ENCODE data around the gene CFAP251. TPM values are rescaled to one million over a fixed set of nuclear protein-coding genes. Genes with fewer than 3 reads are reported as not detected.

CFAP251 gene
- polyA plus RNA-seq, 1 donor from 2014 or later: 4.0 TPM

DNA sequence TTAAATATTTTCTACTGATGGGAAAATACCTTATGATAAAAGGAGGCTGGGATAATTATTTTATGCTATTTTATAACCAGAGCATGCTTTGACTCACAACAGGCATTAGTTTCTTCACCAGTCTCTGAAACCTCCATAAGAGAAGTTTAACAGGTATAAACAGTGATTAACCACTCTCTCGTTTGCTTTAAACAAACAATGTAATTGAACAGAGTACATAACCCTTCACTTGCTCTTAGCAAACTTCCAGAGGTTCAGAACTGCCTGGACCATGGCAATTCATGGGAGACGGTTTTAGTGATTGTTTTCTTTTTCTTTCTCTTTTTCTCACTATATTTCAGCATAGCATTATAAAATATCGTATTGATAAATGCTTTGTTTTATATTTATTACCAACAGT is 35.3 kb downstream of the CFAP251 start:
- Histone ChIP-seq H3K79me2 (replicated peaks; ENCODE audit: insufficient read depth, low read length) (no peaks in the 10 kb centered on the region), H4K20me1 (ENCODE audit: insufficient read depth) (no peaks in the 10 kb centered on the region), H3K4me2 (ENCODE audit: low read length) (no peak overlapping the region), H3K9ac (ENCODE audit: low read length) (no peak overlapping the region), H3K27me3 (ENCODE audit: insufficient read depth, low read depth, low read length) (no peaks in the 10 kb centered on the region), H3K9me3 (ENCODE audit: low read length) (no peaks in the 10 kb centered on the region), H3F3A (ENCODE audit: insufficient read depth, low read length, poor library complexity, severe bottlenecking) (no peaks in the 10 kb centered on the region), H3K27ac (ENCODE audit: low read length) (no peak overlapping the region), H3K4me3 (ENCODE audit: low read length) (no peak overlapping the region), H3K9me2 (ENCODE audit: insufficient read depth, low read length) (no peaks in the 10 kb centered on the region), H2AFZ (ENCODE audit: low read depth, low read length) (no peak overlapping the region), H3K36me3 (ENCODE audit: insufficient read depth, low read length) (no peaks in the 10 kb centered on the region)
- no peak for TF ChIP-seq SMC3 (conservative IDR thresholded peaks at IDR 0.05; ENCODE audit: poor library complexity)
- TF ChIP-seq RAD21 (conservative IDR thresholded peaks at IDR 0.05): no peak
- TF ChIP-seq, protein P1, sequence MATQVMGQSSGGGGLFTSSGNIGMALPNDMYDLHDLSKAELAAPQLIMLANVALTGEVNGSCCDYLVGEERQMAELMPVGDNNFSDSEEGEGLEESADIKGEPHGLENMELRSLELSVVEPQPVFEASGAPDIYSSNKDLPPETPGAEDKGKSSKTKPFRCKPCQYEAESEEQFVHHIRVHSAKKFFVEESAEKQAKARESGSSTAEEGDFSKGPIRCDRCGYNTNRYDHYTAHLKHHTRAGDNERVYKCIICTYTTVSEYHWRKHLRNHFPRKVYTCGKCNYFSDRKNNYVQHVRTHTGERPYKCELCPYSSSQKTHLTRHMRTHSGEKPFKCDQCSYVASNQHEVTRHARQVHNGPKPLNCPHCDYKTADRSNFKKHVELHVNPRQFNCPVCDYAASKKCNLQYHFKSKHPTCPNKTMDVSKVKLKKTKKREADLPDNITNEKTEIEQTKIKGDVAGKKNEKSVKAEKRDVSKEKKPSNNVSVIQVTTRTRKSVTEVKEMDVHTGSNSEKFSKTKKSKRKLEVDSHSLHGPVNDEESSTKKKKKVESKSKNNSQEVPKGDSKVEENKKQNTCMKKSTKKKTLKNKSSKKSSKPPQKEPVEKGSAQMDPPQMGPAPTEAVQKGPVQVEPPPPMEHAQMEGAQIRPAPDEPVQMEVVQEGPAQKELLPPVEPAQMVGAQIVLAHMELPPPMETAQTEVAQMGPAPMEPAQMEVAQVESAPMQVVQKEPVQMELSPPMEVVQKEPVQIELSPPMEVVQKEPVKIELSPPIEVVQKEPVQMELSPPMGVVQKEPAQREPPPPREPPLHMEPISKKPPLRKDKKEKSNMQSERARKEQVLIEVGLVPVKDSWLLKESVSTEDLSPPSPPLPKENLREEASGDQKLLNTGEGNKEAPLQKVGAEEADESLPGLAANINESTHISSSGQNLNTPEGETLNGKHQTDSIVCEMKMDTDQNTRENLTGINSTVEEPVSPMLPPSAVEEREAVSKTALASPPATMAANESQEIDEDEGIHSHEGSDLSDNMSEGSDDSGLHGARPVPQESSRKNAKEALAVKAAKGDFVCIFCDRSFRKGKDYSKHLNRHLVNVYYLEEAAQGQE (IDR thresholded peaks at IDR 0.05; ENCODE audit: borderline replicate concordance): no peak
- no peak for TF ChIP-seq TAF1 (IDR thresholded peaks at IDR 0.05; ENCODE audit: low read depth)
- TF ChIP-seq MXI1 (conservative IDR thresholded peaks at IDR 0.05; ENCODE audit: poor library complexity, severe bottlenecking): no peak
- TF ChIP-seq, protein P2, sequence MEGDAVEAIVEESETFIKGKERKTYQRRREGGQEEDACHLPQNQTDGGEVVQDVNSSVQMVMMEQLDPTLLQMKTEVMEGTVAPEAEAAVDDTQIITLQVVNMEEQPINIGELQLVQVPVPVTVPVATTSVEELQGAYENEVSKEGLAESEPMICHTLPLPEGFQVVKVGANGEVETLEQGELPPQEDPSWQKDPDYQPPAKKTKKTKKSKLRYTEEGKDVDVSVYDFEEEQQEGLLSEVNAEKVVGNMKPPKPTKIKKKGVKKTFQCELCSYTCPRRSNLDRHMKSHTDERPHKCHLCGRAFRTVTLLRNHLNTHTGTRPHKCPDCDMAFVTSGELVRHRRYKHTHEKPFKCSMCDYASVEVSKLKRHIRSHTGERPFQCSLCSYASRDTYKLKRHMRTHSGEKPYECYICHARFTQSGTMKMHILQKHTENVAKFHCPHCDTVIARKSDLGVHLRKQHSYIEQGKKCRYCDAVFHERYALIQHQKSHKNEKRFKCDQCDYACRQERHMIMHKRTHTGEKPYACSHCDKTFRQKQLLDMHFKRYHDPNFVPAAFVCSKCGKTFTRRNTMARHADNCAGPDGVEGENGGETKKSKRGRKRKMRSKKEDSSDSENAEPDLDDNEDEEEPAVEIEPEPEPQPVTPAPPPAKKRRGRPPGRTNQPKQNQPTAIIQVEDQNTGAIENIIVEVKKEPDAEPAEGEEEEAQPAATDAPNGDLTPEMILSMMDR (IDR thresholded peaks at IDR 0.05; ENCODE audit: poor library complexity, severe bottlenecking): no peak
- TF ChIP-seq EZH2 (IDR thresholded peaks at IDR 0.05; ENCODE audit: borderline replicate concordance, insufficient read depth, low read length, poor library complexity, severe bottlenecking): no peak
- no peak for TF ChIP-seq EP300 (conservative IDR thresholded peaks at IDR 0.05; ENCODE audit: poor library complexity, severe bottlenecking)
- TF ChIP-seq POLR2AphosphoS5 (IDR thresholded peaks at IDR 0.05): no peak

DNA sequence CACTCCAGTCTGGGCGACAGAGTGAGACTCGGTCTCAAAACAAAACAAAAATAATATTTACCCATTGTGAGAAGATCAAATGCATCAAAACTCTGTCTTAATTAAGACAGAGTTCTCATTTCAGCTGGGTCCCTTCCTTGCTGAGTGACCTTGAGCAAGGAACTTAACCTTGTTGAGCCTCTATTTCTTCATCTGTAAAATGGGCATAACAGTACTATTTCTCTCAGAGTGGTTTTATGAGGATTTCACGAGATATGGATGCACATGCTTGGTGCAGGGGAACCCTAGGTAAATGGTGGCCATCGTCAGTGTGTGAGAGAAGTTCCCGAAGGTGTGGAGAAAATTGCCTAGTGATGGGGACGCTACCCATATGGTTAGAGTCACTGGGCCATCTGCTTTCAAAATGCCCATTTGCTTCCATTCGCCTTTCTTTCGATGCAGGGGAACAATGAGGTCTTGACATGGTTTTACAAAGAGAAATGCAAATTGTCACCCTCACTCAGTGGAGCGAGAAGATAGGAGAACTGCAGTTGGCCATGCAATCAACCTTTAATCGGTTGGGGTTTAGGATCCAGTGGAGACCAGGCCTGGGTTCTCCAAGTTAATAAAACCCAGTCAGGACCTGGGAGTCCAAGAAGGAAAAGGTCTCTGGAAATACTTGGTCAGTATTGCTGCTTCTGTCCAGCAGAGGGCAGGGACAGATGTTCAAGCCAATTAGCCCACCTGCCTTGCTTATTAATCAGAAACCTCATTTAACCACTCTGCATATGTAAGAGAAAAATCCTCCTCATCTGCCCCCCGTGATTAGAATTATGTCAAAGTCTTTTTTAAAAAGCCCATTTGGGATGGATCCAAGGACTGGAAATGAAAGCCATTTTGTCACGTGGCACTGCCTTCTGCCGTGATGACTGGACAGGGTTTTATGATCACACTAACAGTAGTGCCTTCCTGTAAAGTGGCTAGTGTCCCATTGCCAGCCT is 37.2 kb downstream of the CFAP251 start:
- Histone ChIP-seq H3K27ac (ENCODE audit: low read length) (no peak overlapping the region), H3K9ac (ENCODE audit: low read length) (no peak overlapping the region), H2AFZ (ENCODE audit: low read depth, low read length) (no peak overlapping the region), H4K20me1 (ENCODE audit: insufficient read depth) (no peaks in the 10 kb centered on the region), H3K27me3 (ENCODE audit: insufficient read depth, low read depth, low read length) (no peaks in the 10 kb centered on the region), H3K4me2 (ENCODE audit: low read length) (no peak overlapping the region), H3F3A (ENCODE audit: insufficient read depth, low read length, poor library complexity, severe bottlenecking) (no peaks in the 10 kb centered on the region), H3K9me3 (ENCODE audit: low read length) (no peaks in the 10 kb centered on the region), H3K4me3 (ENCODE audit: low read length) (no peak overlapping the region), H3K79me2 (replicated peaks; ENCODE audit: insufficient read depth, low read length) (no peaks in the 10 kb centered on the region), H3K9me2 (ENCODE audit: insufficient read depth, low read length) (no peaks in the 10 kb centered on the region), H3K36me3 (ENCODE audit: insufficient read depth, low read length) (no peaks in the 10 kb centered on the region)
- TF ChIP-seq EZH2 (IDR thresholded peaks at IDR 0.05; ENCODE audit: borderline replicate concordance, insufficient read depth, low read length, poor library complexity, severe bottlenecking) (no peak), TAF1 (IDR thresholded peaks at IDR 0.05; ENCODE audit: low read depth) (no peak), MXI1 (conservative IDR thresholded peaks at IDR 0.05; ENCODE audit: poor library complexity, severe bottlenecking) (no peak)
- TF ChIP-seq, protein P1 (IDR thresholded peaks at IDR 0.05; ENCODE audit: borderline replicate concordance): no peak
